DND-41 (cell line): ENCODE measurements around the gene KSR2.

Experiments
- EZH2 ChIP-seq: IDR thresholded peaks from 3 replicates; pipeline ENCODE4 v1.6.1; 2012; ENCODE audit warnings: borderline replicate concordance, low read depth, mild to moderate bottlenecking, moderate library complexity, low read length, inconsistent platforms; ENCODE audit not compliant: severe bottlenecking
- TF ChIP-seq, protein P1 (sequence below): IDR thresholded peaks from 2 replicates; pipeline ENCODE4 v1.5.1; 2012; ENCODE audit warnings: borderline replicate concordance, low read length, moderate library complexity, mild to moderate bottlenecking; ENCODE audit not compliant: poor library complexity, severe bottlenecking; ENCODE audit errors: extremely low read depth

DNA sequence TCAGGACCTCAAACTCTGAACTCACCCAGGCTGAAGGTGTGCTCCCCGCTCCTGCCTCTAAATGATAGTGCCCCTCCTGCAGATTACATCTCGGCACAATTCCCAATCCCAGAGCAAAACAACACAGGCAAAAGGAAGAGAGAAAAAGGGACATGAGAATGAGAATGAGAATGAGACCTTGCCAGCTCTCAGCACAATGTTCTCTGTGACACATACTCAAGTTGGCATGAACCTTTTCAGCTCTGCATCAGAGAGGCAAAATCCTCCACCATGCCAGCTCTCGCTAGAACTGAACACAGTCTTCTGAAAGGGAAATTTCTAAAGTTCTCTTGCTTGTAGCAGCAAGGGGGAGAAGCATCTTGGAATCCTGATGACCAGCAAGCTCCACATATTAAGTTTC, 84.6 kb downstream of the KSR2 start:
- TF ChIP-seq, protein P1, sequence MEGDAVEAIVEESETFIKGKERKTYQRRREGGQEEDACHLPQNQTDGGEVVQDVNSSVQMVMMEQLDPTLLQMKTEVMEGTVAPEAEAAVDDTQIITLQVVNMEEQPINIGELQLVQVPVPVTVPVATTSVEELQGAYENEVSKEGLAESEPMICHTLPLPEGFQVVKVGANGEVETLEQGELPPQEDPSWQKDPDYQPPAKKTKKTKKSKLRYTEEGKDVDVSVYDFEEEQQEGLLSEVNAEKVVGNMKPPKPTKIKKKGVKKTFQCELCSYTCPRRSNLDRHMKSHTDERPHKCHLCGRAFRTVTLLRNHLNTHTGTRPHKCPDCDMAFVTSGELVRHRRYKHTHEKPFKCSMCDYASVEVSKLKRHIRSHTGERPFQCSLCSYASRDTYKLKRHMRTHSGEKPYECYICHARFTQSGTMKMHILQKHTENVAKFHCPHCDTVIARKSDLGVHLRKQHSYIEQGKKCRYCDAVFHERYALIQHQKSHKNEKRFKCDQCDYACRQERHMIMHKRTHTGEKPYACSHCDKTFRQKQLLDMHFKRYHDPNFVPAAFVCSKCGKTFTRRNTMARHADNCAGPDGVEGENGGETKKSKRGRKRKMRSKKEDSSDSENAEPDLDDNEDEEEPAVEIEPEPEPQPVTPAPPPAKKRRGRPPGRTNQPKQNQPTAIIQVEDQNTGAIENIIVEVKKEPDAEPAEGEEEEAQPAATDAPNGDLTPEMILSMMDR: no peak
- no peak for TF ChIP-seq EZH2
